H1 (cell line): ENCODE measurements around the gene ATP1A3. TPM values are rescaled to one million over a fixed set of nuclear protein-coding genes. Genes with fewer than 3 reads are reported as not detected.
A peak's percentile ranks its signal among the peaks of the same experiment; 100 is the strongest.

Source experiments
- CTCF ChIA-PET: fragments of 300-600 bp; sonication (Branson Sonifier 250); formaldehyde crosslinking; loops from one replicate; lab custom pipeline; 2021; ENCODE audit not compliant: partially characterized antibody; lab: Charles Lee
- POLR2A ChIA-PET: fragments of 300-600 bp; sonication (Branson Sonifier 250); formaldehyde crosslinking; loops from one replicate; lab custom pipeline; 2021; ENCODE audit warnings: inconsistent platforms; ENCODE audit not compliant: partially characterized antibody; lab: Charles Lee
- DNase-seq, 2 experiments: peaks; one replicate each; pipeline versions ENCODE4 v3.0.0 to v3.0.0-alpha.2; 2010 to 2022; ENCODE audit warnings: low spot score in 2 of 2, low read depth in 1 of 2, mixed read lengths in 1 of 2
- FAIRE-seq: peaks from 2 replicates; lab custom pipeline; 2011; peaks lifted over from hg19 to GRCh38; lab: Jason Lieb, UNC
- H2AFZ ChIP-seq: 2 replicates; pipeline ENCODE4 v1.8.1; 2012; ENCODE audit warnings: low read length, inconsistent platforms
- H2AK5ac ChIP-seq: 2 replicates; pipeline ENCODE4 v1.6.1; 2013; ENCODE audit warnings: low read depth, low read length
- H2BK120ac ChIP-seq: replicated peaks from 2 replicates; pipeline ENCODE3; 2013; ENCODE audit warnings: low read depth, low read length, inconsistent platforms
- H2BK12ac ChIP-seq: 2 replicates; pipeline ENCODE4 v1.6.1; 2013; ENCODE audit warnings: low read depth, low read length
- H2BK15ac ChIP-seq: 2 replicates; pipeline ENCODE4 v1.6.1; 2013; ENCODE audit warnings: low read length
- H2BK20ac ChIP-seq: 2 replicates; pipeline ENCODE4 v1.6.1; 2013; ENCODE audit warnings: low read length
- H2BK5ac ChIP-seq: 2 replicates; pipeline ENCODE4 v1.6.1; 2013; ENCODE audit warnings: low read depth, low read length
- H3K14ac ChIP-seq: 2 replicates; pipeline ENCODE4 v1.6.1; 2013; ENCODE audit warnings: inconsistent platforms; ENCODE audit not compliant: insufficient read length
- H3K18ac ChIP-seq: 2 replicates; pipeline ENCODE4 v1.6.1; 2013; ENCODE audit warnings: low read length; ENCODE audit errors: extremely low read depth
- H3K23ac ChIP-seq: 2 replicates; pipeline ENCODE4 v1.6.1; 2013; ENCODE audit warnings: inconsistent platforms; ENCODE audit not compliant: insufficient read length
- H3K23me2 ChIP-seq: 2 replicates; pipeline ENCODE4 v1.6.1; 2013; ENCODE audit warnings: low read depth, low read length
- H3K27ac ChIP-seq: 2 replicates; pipeline ENCODE4 v1.6.1; 2011; ENCODE audit warnings: low read depth, low read length, inconsistent platforms
- H3K27me3 ChIP-seq, 4 experiments: replicated peaks in 1 of 4; 1 replicate in 1 of 4; 2 replicates in 3 of 4; pipeline versions ENCODE4 v1.6.1 to v1.8.1; 2011 to 2013; ENCODE audit warnings: low read length in 3 of 4, mild to moderate bottlenecking in 3 of 4, inconsistent platforms in 2 of 4, mixed read lengths in 2 of 4, moderate library complexity in 1 of 4; ENCODE audit not compliant: control insufficient read depth in 3 of 4, insufficient read depth in 3 of 4; ENCODE audit errors: extremely low read depth in 1 of 4
- H3K36me3 ChIP-seq, 4 experiments: 2 replicates each; pipeline versions ENCODE4 v1.6.1 to v1.8.1; 2011 to 2013; ENCODE audit warnings: mild to moderate bottlenecking in 4 of 4, low read length in 3 of 4, moderate library complexity in 2 of 4, control low read depth in 1 of 4, inconsistent platforms in 1 of 4; ENCODE audit not compliant: insufficient read depth in 4 of 4, control insufficient read depth in 2 of 4
- H3K4ac ChIP-seq: replicated peaks from 2 replicates; pipeline ENCODE3; 2013; ENCODE audit warnings: low read length, low read depth, mixed read lengths, inconsistent platforms; ENCODE audit not compliant: insufficient read length
- H3K4me1 ChIP-seq, 4 experiments: replicated peaks in 1 of 4; 1 replicate in 1 of 4; 2 replicates in 3 of 4; pipeline versions ENCODE4 v1.6.1 to v1.8.1; 2011 to 2013; ENCODE audit warnings: low read length in 3 of 4, inconsistent platforms in 2 of 4, mixed read lengths in 1 of 4; ENCODE audit not compliant: insufficient read depth in 4 of 4, control insufficient read depth in 3 of 4
- H3K4me2 ChIP-seq, 2 experiments: 2 replicates each; pipeline versions ENCODE4 v1.6.1 to v1.8.1; 2011 to 2013; ENCODE audit warnings: low read depth in 2 of 2, low read length in 2 of 2, control low read depth in 1 of 2, inconsistent platforms in 1 of 2, mild to moderate bottlenecking in 1 of 2; ENCODE audit not compliant: insufficient read depth in 1 of 2
- H3K4me3 ChIP-seq, 4 experiments: fragments of 200-600, 300-600 bp in 1 of 4; sonication (generic), shearing (Covaris generic), sonication (Bioruptor Twin) in 1 of 4; 2 replicates each; pipeline versions ENCODE4 v1.5.1 to v1.8.1; 2011 to 2016; ENCODE audit warnings: low read length in 4 of 4, low read depth in 3 of 4, control low read depth in 2 of 4, inconsistent platforms in 2 of 4, mild to moderate bottlenecking in 2 of 4, mixed read lengths in 1 of 4, moderate library complexity in 1 of 4; ENCODE audit not compliant: insufficient read depth in 2 of 4; ENCODE audit errors: extremely low read depth in 1 of 4
- H3K56ac ChIP-seq: replicated peaks from 2 replicates; pipeline ENCODE3; 2013; ENCODE audit warnings: low read depth, mild to moderate bottlenecking, mixed read lengths, low read length, inconsistent platforms; ENCODE audit not compliant: insufficient read length
- H3K79me1 ChIP-seq: 2 replicates; pipeline ENCODE4 v1.6.1; 2013; ENCODE audit warnings: low read depth, low read length, control low read depth
- H3K79me2 ChIP-seq, 2 experiments: 2 replicates each; pipeline versions ENCODE4 v1.6.1 to v1.8.1; 2012 to 2013; ENCODE audit warnings: low read length in 2 of 2, mild to moderate bottlenecking in 2 of 2, inconsistent platforms in 1 of 2; ENCODE audit not compliant: insufficient read depth in 2 of 2, control insufficient read depth in 1 of 2
- H3K9ac ChIP-seq, 4 experiments: replicated peaks in 1 of 4; 1 replicate in 1 of 4; 2 replicates in 3 of 4; pipeline versions ENCODE4 v1.6.1 to v1.8.1; 2011 to 2013; ENCODE audit warnings: low read depth in 3 of 4, low read length in 3 of 4, control low read depth in 2 of 4, mild to moderate bottlenecking in 2 of 4, moderate library complexity in 2 of 4, inconsistent platforms in 1 of 4; ENCODE audit errors: extremely low read depth in 1 of 4
- H3K9me3 ChIP-seq, 2 experiments: 2 replicates each; pipeline versions ENCODE4 v1.6.1 to v1.8.1; 2012 to 2013; ENCODE audit warnings: mild to moderate bottlenecking in 2 of 2, moderate library complexity in 2 of 2, control low read depth in 1 of 2, inconsistent platforms in 1 of 2, low read depth in 1 of 2, low read length in 1 of 2, mixed read lengths in 1 of 2; ENCODE audit not compliant: insufficient read depth in 2 of 2
- H4K20me1 ChIP-seq, 2 experiments: replicated peaks in 1 of 2; 2 replicates each; pipeline versions ENCODE3 to v1.8.1; 2011 to 2013; ENCODE audit warnings: inconsistent platforms in 2 of 2, low read length in 2 of 2, mild to moderate bottlenecking in 1 of 2; ENCODE audit not compliant: insufficient read depth in 2 of 2, control insufficient read depth in 1 of 2
- H4K5ac ChIP-seq: 2 replicates; pipeline ENCODE4 v1.6.1; 2013; ENCODE audit warnings: low read length, low read depth, mixed read lengths, inconsistent platforms; ENCODE audit not compliant: insufficient read length
- H4K8ac ChIP-seq: 2 replicates; pipeline ENCODE4 v1.8.0; 2013; ENCODE audit warnings: mild to moderate bottlenecking, moderate library complexity, low read length, inconsistent platforms; ENCODE audit not compliant: insufficient read depth; ENCODE audit errors: extremely low read depth
- H4K91ac ChIP-seq: replicated peaks from 2 replicates; pipeline ENCODE3; 2013; ENCODE audit warnings: low read length, mixed read lengths, inconsistent platforms; ENCODE audit not compliant: insufficient read length
- KDM1A ChIP-seq: fragments of 200-600, 300-600 bp; sonication (generic); IDR thresholded peaks from 2 replicates; pipeline ENCODE4 v1.7.1; 2016; ENCODE audit warnings: mild to moderate bottlenecking, low read length, borderline replicate concordance
- RBBP5 ChIP-seq: IDR thresholded peaks from 2 replicates; pipeline ENCODE4 v1.7.1; 2012; ENCODE audit warnings: low read depth, mild to moderate bottlenecking, inconsistent platforms, low read length, moderate library complexity, borderline replicate concordance
- WGBS, 2 experiments: shearing (Covaris generic) in 1 of 2; methylation state at CpG; one replicate each; pipeline versions ENCODE4 v1.1.6 to v1.1.7; 2013 to 2015; ENCODE audit warnings: low lambda C conversion rate in 2 of 2, mixed read lengths in 2 of 2, inconsistent platforms in 1 of 2, low coverage in 1 of 2, missing lambda C conversion rate in 1 of 2; ENCODE audit not compliant: insufficient replicate concordance in 2 of 2, insufficient coverage in 1 of 2, insufficient read length in 1 of 2; ENCODE audit errors: extremely low coverage in 1 of 2, missing lambda C conversion rate in 1 of 2; 5-methylcytosine and 5-hydroxymethylcytosine counted together
- polyA plus RNA-seq, 7 experiments: library from polyadenylated mRNA; depleted of rRNA in 3 of 7; stranded (reverse) in 5 of 7; unstranded in 2 of 7; fragments of >200 nt in 5 of 7; fragments of 200-250 nt in 2 of 7; gene quantifications; 1 replicate in 5 of 7; 2 replicates in 1 of 7; 4 replicates in 1 of 7; pipeline versions ENCODE4 v1.2.1 to v1.2.3, GENCODE V29; 2011 to 2013; ENCODE audit warnings: missing spikeins in 2 of 7, mixed read lengths in 2 of 7
- total RNA-seq: library from RNA; stranded (reverse); fragmentation: NEBNext Ultra II Directional; extraction: Animal tissue kit (Norgen Biotek cat#: 25700); gene quantifications from 2 replicates; pipeline ENCODE4 v1.2.1, GENCODE V29; 2021

Gene ATP1A3
- total and polyA plus RNA-seq, 2 of the 8 experiments (the other 6 are each of a cell fraction or from before 2014, with no cell fraction given): 11.1 to 41.2 TPM

DNA sequence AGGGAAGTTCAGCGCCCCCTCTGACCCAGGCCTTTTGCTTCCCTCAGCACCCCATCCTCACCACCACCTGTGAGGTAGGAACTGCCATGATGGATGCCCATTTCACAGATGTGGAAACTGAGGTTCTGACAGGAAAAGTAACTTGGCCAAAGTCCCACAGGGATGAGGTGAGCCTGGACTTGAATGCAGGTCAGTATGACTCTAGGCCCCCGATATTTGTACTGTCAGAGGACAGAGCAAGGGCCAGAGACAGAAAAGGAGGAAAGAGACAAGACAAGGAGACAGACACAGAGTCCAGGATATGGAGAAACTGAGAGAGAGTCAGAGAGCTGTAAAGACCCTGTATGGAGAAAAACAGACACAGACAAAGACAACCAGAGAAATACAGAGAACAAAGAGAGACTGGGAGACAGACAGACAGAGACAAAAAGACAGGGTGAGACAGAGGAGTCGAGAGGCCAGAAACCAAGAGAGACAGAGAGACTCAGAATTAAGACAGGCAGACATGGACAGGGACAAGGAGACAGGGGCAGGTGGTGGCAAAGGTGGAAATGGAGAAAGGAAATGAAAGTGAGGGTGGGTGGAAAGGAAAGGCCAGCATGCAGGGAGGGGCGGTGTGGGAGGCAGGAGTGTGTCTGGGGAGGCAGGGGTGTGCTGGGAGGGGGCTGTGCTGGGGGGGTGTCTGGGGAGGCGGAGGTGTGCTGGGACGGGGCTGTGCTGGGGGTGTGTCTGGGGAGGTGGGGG, 70.8 kb downstream of the ATP1A3 start:
- no peak overlapping the region for H3K14ac ChIP-seq
- peaks cover 10% of the 10 kb centered on the region for H3K23me2 ChIP-seq
- H3K79me2 ChIP-seq: no peaks in the 10 kb centered on the region
- 0 out of 2 replicates have a peak overlapping the region, but pooled peaks have one; percentile 50 for H2BK12ac ChIP-seq
- 40% methylated on average over 3 of the region's 6 CpGs; no CpG with 5 or more reads in 1 of the 2 experiments for WGBS, 2 experiments
- H3K9me3 ChIP-seq: no peaks in the 10 kb centered on the region
- no peak overlapping the region for H3K9ac ChIP-seq
- no peak overlapping the region for H2BK120ac ChIP-seq
- peak overlapping the region in 1 of 2 experiments; percentile 23; a peak in 1 of 4 replicates for H3K4me2 ChIP-seq
- no peak overlapping the region for H3K4me3 ChIP-seq
- peaks cover 7 to 39% of the 10 kb centered on the region in 2 experiments for H4K20me1 ChIP-seq
- peak; percentile 97 for TF ChIP-seq KDM1A
- no peak for TF ChIP-seq RBBP5
- H3K79me1 ChIP-seq: no peaks in the 10 kb centered on the region; the same call in 1 of the 2 replicates
- H4K5ac ChIP-seq: no peak overlapping the region
- peaks cover 0 to 14% (median 10%) of the 10 kb centered on the region in 4 experiments; a peak in 6 of 7 replicates for H3K4me1 ChIP-seq
- H4K8ac ChIP-seq: no peak overlapping the region
- no peak overlapping the region for H3K18ac ChIP-seq
- no peak overlapping the region for H2AK5ac ChIP-seq
- H2BK15ac ChIP-seq: no peak overlapping the region
- H4K91ac ChIP-seq: no peak overlapping the region
- ChIA-PET POLR2A (interaction anchor here (1.1 to 3.8 kb wide), 2 partner anchors 12 to 53 kb away, joined by 3 to 20 read pairs; no protein-coding TSS in a partner anchor), CTCF (interaction anchor here (0.9 to 1.8 kb wide), 2 partner anchors 7 to 12 kb away, joined by 3 to 5 read pairs; no protein-coding TSS in a partner anchor)
- no peak overlapping the region for H2BK20ac ChIP-seq
- no peak for DNase-seq
- peaks cover 79 to 99% (median 96%) of the 10 kb centered on the region in 4 experiments for H3K27me3 ChIP-seq
- H2BK5ac ChIP-seq: no peak overlapping the region
- no peak overlapping the region for H3K27ac ChIP-seq
- FAIRE-seq: no peak
- no peaks in the 10 kb centered on the region for H3K36me3 ChIP-seq
- no peak overlapping the region for H3K23ac ChIP-seq
- H3K56ac ChIP-seq: no peak overlapping the region
- H2AFZ ChIP-seq: no peak overlapping the region
- no peak overlapping the region for H3K4ac ChIP-seq
